Measurements from ENCODE around the gene MME.

GRCh38 chr3:155147588-155147987 is 67.5 kb downstream of the MME start:
- TF ChIP-seq REST (IDR thresholded peaks at IDR 0.05; ENCODE audit: insufficient read depth in 1 of 2, low read depth in 2 of 2, low read length in 2 of 2) = no peak
- no peak for TF ChIP-seq POLR2AphosphoS5 (IDR thresholded peaks at IDR 0.05; ENCODE audit: low read depth, low read length)
- no peak for TF ChIP-seq SIN3A (IDR thresholded peaks at IDR 0.05; ENCODE audit: borderline replicate concordance, insufficient read depth, low read length)
- TF ChIP-seq FOXP2 (optimal IDR thresholded peaks at IDR 0.05; ENCODE audit: borderline replicate concordance, extremely low read depth, extremely low read length, insufficient read depth) = no peak

All from PFSK-1 (cell line).